Measurements from ENCODE around the gene ARID1B.

The ARID1B gene

GRCh38 chr6:156886409-156886808, 109.2 kb downstream of the ARID1B start:
- TF ChIP-seq, protein P1, sequence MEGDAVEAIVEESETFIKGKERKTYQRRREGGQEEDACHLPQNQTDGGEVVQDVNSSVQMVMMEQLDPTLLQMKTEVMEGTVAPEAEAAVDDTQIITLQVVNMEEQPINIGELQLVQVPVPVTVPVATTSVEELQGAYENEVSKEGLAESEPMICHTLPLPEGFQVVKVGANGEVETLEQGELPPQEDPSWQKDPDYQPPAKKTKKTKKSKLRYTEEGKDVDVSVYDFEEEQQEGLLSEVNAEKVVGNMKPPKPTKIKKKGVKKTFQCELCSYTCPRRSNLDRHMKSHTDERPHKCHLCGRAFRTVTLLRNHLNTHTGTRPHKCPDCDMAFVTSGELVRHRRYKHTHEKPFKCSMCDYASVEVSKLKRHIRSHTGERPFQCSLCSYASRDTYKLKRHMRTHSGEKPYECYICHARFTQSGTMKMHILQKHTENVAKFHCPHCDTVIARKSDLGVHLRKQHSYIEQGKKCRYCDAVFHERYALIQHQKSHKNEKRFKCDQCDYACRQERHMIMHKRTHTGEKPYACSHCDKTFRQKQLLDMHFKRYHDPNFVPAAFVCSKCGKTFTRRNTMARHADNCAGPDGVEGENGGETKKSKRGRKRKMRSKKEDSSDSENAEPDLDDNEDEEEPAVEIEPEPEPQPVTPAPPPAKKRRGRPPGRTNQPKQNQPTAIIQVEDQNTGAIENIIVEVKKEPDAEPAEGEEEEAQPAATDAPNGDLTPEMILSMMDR (IDR thresholded peaks at IDR 0.05; ENCODE audit: insufficient read depth, low read depth, low read length, missing control alignments): no peak
- peak overlapping the region; percentile 19 for H3K4me3 ChIP-seq (ENCODE audit: low read depth, low read length)
- peak; percentile 85 for DNase-seq (ENCODE audit: low read depth)

DNA sequence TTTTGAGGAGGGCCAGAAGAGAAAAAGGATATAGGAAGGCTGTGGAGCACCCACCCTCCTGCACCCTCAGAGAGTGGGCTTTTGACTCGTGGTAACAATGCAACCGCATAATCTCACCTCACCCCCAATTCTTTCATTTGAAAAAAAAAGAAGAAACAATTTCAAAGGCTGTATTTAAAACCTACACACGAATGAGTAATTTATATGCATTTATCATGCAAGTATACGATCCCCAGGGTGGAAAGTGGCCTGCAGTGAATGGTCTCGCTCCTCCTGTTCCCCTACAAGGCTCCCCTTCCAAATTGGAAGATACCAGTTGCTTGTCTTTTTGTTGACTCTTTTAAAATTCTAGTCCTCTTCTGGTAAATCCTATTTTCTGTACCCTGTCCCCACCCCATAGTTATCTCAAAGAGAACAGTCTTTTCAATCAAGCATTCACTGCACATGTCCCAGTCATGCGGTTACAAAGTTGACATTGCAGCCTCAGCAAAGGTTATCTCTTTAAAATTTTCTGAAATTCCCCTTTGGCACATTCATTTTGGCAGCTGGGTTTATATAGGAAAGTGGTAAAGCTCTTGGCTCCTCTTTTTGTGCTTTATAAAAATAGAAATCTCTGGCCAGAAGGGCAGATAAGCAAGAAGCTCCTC, 110.6 kb downstream of the ARID1B start:
- no peak overlapping the region for H3K4me3 ChIP-seq (ENCODE audit: low read depth, low read length)
- TF ChIP-seq, protein P1 (IDR thresholded peaks at IDR 0.05; ENCODE audit: insufficient read depth, low read depth, low read length, missing control alignments): no peak
- DNase-seq (ENCODE audit: low read depth): no peak

DNA sequence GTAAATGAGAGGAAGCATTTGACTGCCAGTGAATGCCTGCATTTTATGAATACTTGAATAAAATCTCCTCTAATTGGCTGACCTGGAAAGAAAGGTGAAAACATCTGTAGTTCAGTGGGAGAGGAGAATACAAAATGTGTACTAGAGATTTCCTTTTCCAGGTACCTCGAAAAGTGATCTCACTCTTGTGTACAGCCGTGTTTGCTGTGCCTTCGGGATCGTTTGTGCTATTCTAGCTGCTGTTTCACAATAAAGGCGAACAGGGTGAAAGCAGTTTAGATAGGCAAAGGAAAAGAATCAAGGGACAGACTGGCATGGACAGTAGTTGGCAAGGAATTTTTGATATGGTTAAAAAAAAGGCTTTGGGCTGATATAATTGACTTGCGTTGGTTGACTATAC, 112.3 kb downstream of the ARID1B start:
- TF ChIP-seq, protein P1 (IDR thresholded peaks at IDR 0.05; ENCODE audit: insufficient read depth, low read depth, low read length, missing control alignments): no peak
- DNase-seq (ENCODE audit: low read depth): no peak
- H3K4me3 ChIP-seq (ENCODE audit: low read depth, low read length): no peak overlapping the region

- TF ChIP-seq, protein P1 (IDR thresholded peaks at IDR 0.05; ENCODE audit: insufficient read depth, low read depth, low read length, missing control alignments): no peak
- no peak overlapping the region for H3K4me3 ChIP-seq (ENCODE audit: low read depth, low read length)
- no peak for DNase-seq (ENCODE audit: low read depth)
Measured at GRCh38 chr6:156889986-156890385, 112.8 kb downstream of the ARID1B start.

- no peak for DNase-seq (ENCODE audit: low read depth)
- no peak overlapping the region for H3K4me3 ChIP-seq (ENCODE audit: low read depth, low read length)
- TF ChIP-seq, protein P1 (IDR thresholded peaks at IDR 0.05; ENCODE audit: insufficient read depth, low read depth, low read length, missing control alignments): no peak
Measured at GRCh38 chr6:156890627-156891314, 113.6 kb downstream of the ARID1B start.

GRCh38 chr6:156897907-156898531, 120.8 kb downstream of the ARID1B start:
- DNase-seq (ENCODE audit: low read depth): no peak
- TF ChIP-seq, protein P1 (IDR thresholded peaks at IDR 0.05; ENCODE audit: insufficient read depth, low read depth, low read length, missing control alignments): no peak
- H3K4me3 ChIP-seq (ENCODE audit: low read depth, low read length): no peak overlapping the region
